ENCODE data around the gene HIF1A. TPM values are rescaled to one million over a fixed set of nuclear protein-coding genes. Genes with fewer than 3 reads are reported as not detected.

The HIF1A gene
- total and polyA plus RNA-seq, 2 donors (not counting 1 experiment from before 2014, with no cell fraction given) = 44.2 to 261 TPM

DNA sequence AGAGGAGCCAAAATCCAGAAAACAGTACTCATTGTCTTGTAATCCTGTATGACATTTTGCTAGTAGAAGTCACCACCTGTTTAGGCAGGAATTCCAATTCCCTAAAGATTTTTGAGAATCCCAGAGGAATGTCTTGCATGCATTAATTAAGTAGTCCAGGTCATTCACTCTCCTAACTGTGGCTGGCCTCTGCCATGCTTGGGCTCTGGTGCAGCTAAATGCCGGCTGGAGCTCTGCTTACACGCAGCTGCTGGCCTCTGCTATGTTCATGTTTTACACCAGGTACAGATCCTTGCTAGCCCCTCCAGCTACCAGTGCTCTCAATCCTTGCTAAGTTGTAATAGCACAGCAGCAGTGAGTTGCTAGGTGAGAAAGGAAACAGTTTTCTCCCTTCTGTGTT lies 16.3 kb upstream of the HIF1A start:
- Histone ChIP-seq H3K36me3 (replicated peaks in 1 of 2; ENCODE audit: control extremely low read depth in 1 of 2, control insufficient read depth in 1 of 2, extremely low read depth in 1 of 2, insufficient read depth in 2 of 2, low read length in 1 of 2) (no peaks in the 10 kb centered on the region), H3K79me2 (ENCODE audit: control insufficient read depth, insufficient read depth, low read length) (no peaks in the 10 kb centered on the region), H3K9ac (ENCODE audit: low read length) (no peak overlapping the region), H4K20me1 (ENCODE audit: control insufficient read depth, insufficient read depth, low read length, poor library complexity, severe bottlenecking) (no peaks in the 10 kb centered on the region), H3K4me3 (ENCODE audit: control extremely low read depth in 1 of 5, extremely low read depth in 1 of 5, insufficient read depth in 1 of 5, low read depth in 2 of 5, low read length in 4 of 5) (no peak overlapping the region), H3K27me3 (replicated peaks in 1 of 4; ENCODE audit: control extremely low read depth in 1 of 4, control insufficient read depth in 3 of 4, insufficient read depth in 4 of 4, low read length in 3 of 4) (no peaks in the 10 kb centered on the region), H3K4me2 (replicated peaks; ENCODE audit: low read depth, low read length, poor library complexity, severe bottlenecking) (no peak overlapping the region), H3K27ac (ENCODE audit: low read length in 2 of 2) (no peak overlapping the region), H3K9me3 (ENCODE audit: control extremely low read depth in 1 of 3, control insufficient read depth in 2 of 3, insufficient read depth in 1 of 3, low read length in 2 of 3) (no peaks in the 10 kb centered on the region), H2AFZ (ENCODE audit: insufficient read depth, low read depth, low read length, poor library complexity, severe bottlenecking) (no peak overlapping the region), H3K4me1 (ENCODE audit: control insufficient read depth in 2 of 2, insufficient read depth in 2 of 2, low read length in 2 of 2) (no peaks in the 10 kb centered on the region)
- TF ChIP-seq EZH2 (IDR thresholded peaks at IDR 0.05; ENCODE audit: borderline replicate concordance, insufficient read depth, low read depth, low read length, poor library complexity, severe bottlenecking) = no peak
- TF ChIP-seq, protein P1, sequence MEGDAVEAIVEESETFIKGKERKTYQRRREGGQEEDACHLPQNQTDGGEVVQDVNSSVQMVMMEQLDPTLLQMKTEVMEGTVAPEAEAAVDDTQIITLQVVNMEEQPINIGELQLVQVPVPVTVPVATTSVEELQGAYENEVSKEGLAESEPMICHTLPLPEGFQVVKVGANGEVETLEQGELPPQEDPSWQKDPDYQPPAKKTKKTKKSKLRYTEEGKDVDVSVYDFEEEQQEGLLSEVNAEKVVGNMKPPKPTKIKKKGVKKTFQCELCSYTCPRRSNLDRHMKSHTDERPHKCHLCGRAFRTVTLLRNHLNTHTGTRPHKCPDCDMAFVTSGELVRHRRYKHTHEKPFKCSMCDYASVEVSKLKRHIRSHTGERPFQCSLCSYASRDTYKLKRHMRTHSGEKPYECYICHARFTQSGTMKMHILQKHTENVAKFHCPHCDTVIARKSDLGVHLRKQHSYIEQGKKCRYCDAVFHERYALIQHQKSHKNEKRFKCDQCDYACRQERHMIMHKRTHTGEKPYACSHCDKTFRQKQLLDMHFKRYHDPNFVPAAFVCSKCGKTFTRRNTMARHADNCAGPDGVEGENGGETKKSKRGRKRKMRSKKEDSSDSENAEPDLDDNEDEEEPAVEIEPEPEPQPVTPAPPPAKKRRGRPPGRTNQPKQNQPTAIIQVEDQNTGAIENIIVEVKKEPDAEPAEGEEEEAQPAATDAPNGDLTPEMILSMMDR (IDR thresholded peaks at IDR 0.05) = no peak
- H3K4me1 Mint-ChIP-seq = peaks cover 3% of the 10 kb centered on the region
- ATAC-seq (ENCODE audit: low read depth) (no peak), DNase-seq (no peak)
- WGBS (ENCODE audit: insufficient coverage) = 100% methylated on average over 2 of the region's 2 CpGs
- no peak overlapping the region for H3K27ac Mint-ChIP-seq
- no peaks in the 10 kb centered on the region for H3K9me3 Mint-ChIP-seq (ENCODE audit: insufficient read depth)
- ChIA-PET POLR2A (no interaction called here), CTCF (no interaction called here)
- intact Hi-C loops (cut with micrococcal nuclease) = no loop called here
- H3K4me3 Mint-ChIP-seq = no peak overlapping the region
- no peaks in the 10 kb centered on the region for H3K27me3 Mint-ChIP-seq

DNA sequence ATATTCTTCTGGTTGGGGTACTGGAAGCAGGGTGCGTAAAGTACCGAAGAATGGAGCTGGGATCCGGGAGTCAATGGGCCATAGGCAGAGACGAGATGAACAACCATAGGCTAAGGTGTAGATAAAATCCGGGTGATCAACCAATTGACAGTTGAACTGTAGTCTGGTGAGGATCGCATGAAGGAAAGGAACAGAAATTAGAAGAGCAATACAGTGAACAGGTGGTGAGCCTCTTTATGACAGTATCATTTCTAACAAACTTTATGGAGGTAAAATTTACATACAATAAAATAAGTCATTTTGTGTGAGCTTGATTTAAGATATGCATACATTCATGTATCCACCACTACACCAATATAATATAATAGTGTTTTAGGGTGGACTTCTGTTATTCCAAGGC lies 13.9 kb upstream of the HIF1A start:
- POLR2A ChIA-PET = no interaction called here
- no peak overlapping the region for H3K4me2 ChIP-seq (replicated peaks; ENCODE audit: low read depth, low read length, poor library complexity, severe bottlenecking)
- H3K4me3 ChIP-seq (ENCODE audit: control extremely low read depth in 1 of 5, extremely low read depth in 1 of 5, insufficient read depth in 1 of 5, low read depth in 2 of 5, low read length in 4 of 5) = no peak overlapping the region
- intact Hi-C loops (cut with micrococcal nuclease) = no loop called here
- H3K9me3 ChIP-seq (ENCODE audit: control extremely low read depth in 1 of 3, control insufficient read depth in 2 of 3, insufficient read depth in 1 of 3, low read length in 2 of 3) = no peaks in the 10 kb centered on the region
- no peaks in the 10 kb centered on the region for H3K79me2 ChIP-seq (ENCODE audit: control insufficient read depth, insufficient read depth, low read length)
- H3K4me1 ChIP-seq (ENCODE audit: control insufficient read depth in 2 of 2, insufficient read depth in 2 of 2, low read length in 2 of 2) = no peaks in the 10 kb centered on the region
- Mint-ChIP-seq H3K27me3 (no peaks in the 10 kb centered on the region), H3K4me1 (no peaks in the 10 kb centered on the region), H3K9me3 (ENCODE audit: insufficient read depth) (no peaks in the 10 kb centered on the region), H3K4me3 (no peak overlapping the region), H3K27ac (no peak overlapping the region)
- H3K27me3 ChIP-seq (replicated peaks in 1 of 4; ENCODE audit: control extremely low read depth in 1 of 4, control insufficient read depth in 3 of 4, insufficient read depth in 4 of 4, low read length in 3 of 4) = no peaks in the 10 kb centered on the region
- no peak overlapping the region for H3K27ac ChIP-seq (ENCODE audit: low read length in 2 of 2)
- DNase-seq (no peak), ATAC-seq (ENCODE audit: low read depth) (no peak)
- 96% methylated on average over 6 of the region's 6 CpGs for WGBS (ENCODE audit: insufficient coverage)
- H3K9ac ChIP-seq (ENCODE audit: low read length) = no peak overlapping the region
- TF ChIP-seq EZH2 (IDR thresholded peaks at IDR 0.05; ENCODE audit: borderline replicate concordance, insufficient read depth, low read depth, low read length, poor library complexity, severe bottlenecking) = no peak
- TF ChIP-seq, protein P1 (IDR thresholded peaks at IDR 0.05) = no peak
- no peak overlapping the region for H2AFZ ChIP-seq (ENCODE audit: insufficient read depth, low read depth, low read length, poor library complexity, severe bottlenecking)
- H4K20me1 ChIP-seq (ENCODE audit: control insufficient read depth, insufficient read depth, low read length, poor library complexity, severe bottlenecking) = no peaks in the 10 kb centered on the region
- H3K36me3 ChIP-seq (replicated peaks in 1 of 2; ENCODE audit: control extremely low read depth in 1 of 2, control insufficient read depth in 1 of 2, extremely low read depth in 1 of 2, insufficient read depth in 2 of 2, low read length in 1 of 2) = no peaks in the 10 kb centered on the region
- CTCF ChIA-PET = no interaction called here

Data from B cell (primary cell).